ENCODE measurements around the gene COL4A2.
"Not testable (repeated sequence)": the region's sequence is repeated elsewhere in the genome, so short reads cannot be mapped to it uniquely, and the experiment has no call there.

COL4A2 gene

GRCh38 chr13:110379905-110380341 lies 72.8 kb downstream of the COL4A2 start:
- DNase-seq (ENCODE audit: low read depth in 2 of 2): no peak

GRCh38 chr13:110380359-110381028 lies 73.4 kb downstream of the COL4A2 start:
- no peak for DNase-seq (ENCODE audit: low read depth in 2 of 2)

GRCh38 chr13:110381029-110381360 lies 73.9 kb downstream of the COL4A2 start:
- DNase-seq (ENCODE audit: low read depth in 2 of 2): no peak

GRCh38 chr13:110382229-110382628 lies 75.1 kb downstream of the COL4A2 start:
- no peak for DNase-seq (ENCODE audit: low read depth in 2 of 2)

- DNase-seq (ENCODE audit: low read depth in 2 of 2): no peak
Observed at GRCh38 chr13:110382830-110383229, 75.7 kb downstream of the COL4A2 start.

- DNase-seq (ENCODE audit: low read depth in 2 of 2): no peak
Observed at GRCh38 chr13:110387451-110388107, 80.5 kb downstream of the COL4A2 start.

- DNase-seq (ENCODE audit: low read depth in 2 of 2): no peak
Observed at GRCh38 chr13:110388108-110388943, 81.2 kb downstream of the COL4A2 start.

- no peak for DNase-seq (ENCODE audit: low read depth in 2 of 2)
Observed at GRCh38 chr13:110390567-110390966, 83.5 kb downstream of the COL4A2 start.

- no peak for DNase-seq (ENCODE audit: low read depth in 2 of 2)
Observed at GRCh38 chr13:110391273-110391672, 84.2 kb downstream of the COL4A2 start.

GRCh38 chr13:110392510-110393240 lies 85.6 kb downstream of the COL4A2 start:
- no peak for DNase-seq (ENCODE audit: low read depth in 2 of 2)

- no peak for DNase-seq (ENCODE audit: low read depth in 2 of 2)
Observed at GRCh38 chr13:110393761-110394160, 86.7 kb downstream of the COL4A2 start.

- DNase-seq (ENCODE audit: low read depth in 2 of 2): no peak
Observed at GRCh38 chr13:110394371-110394841, 87.3 kb downstream of the COL4A2 start.

GRCh38 chr13:110395616-110396015 lies 88.5 kb downstream of the COL4A2 start:
- not testable (repeated sequence) for DNase-seq (ENCODE audit: low read depth in 2 of 2)

GRCh38 chr13:110396476-110396875 lies 89.4 kb downstream of the COL4A2 start:
- no peak for DNase-seq (ENCODE audit: low read depth in 2 of 2)

GRCh38 chr13:110396913-110397381 lies 89.9 kb downstream of the COL4A2 start:
- DNase-seq (ENCODE audit: low read depth in 2 of 2): no peak

GRCh38 chr13:110397436-110398115 lies 90.5 kb downstream of the COL4A2 start:
- DNase-seq (ENCODE audit: low read depth in 2 of 2): no peak

- no peak for DNase-seq (ENCODE audit: low read depth in 2 of 2)
Observed at GRCh38 chr13:110398564-110399507, 91.8 kb downstream of the COL4A2 start.

- no peak for DNase-seq (ENCODE audit: low read depth in 2 of 2)
Observed at GRCh38 chr13:110399801-110400200, 92.7 kb downstream of the COL4A2 start.

GRCh38 chr13:110400786-110401533 lies 93.9 kb downstream of the COL4A2 start:
- DNase-seq (ENCODE audit: low read depth in 2 of 2): no peak
